ENCODE data around the gene NAA80. TPM values are rescaled to one million over a fixed set of nuclear protein-coding genes. Genes with fewer than 3 reads are reported as not detected.
A peak's percentile ranks its signal among the peaks of the same experiment; 100 is the strongest.

Gene NAA80
- total RNA-seq, 1 experiment from 2014 or later = 6.0 TPM

DNA sequence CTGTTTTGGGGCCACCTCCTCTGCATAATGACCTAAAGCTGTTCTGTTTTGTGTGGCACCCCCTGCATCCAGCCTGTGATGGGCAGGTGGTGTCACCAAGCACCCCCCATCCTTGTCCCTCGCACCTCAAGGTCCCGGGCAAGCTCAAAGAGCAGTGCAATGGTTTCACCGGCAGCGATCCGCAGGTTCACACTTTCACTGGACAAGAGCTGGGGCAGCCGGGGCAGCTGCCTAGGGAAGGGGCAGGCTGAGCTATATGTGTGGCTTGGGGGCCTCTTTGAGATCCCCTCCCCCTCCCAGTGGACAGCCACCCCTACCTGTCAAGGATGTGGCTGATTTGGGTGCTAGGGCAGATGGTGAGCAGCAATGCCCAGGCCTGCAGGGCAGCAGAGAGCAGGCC is 10.1 kb downstream of the NAA80 start:
- Histone ChIP-seq H4K8ac (replicated peaks; ENCODE audit: insufficient read length, low read depth, low read length) (no peak overlapping the region), H3K79me2 (ENCODE audit: insufficient read depth, low read length) (peaks cover 3% of the 10 kb centered on the region; the same call in 1 of the 2 replicates), H3K14ac (ENCODE audit: insufficient read depth, low read length) (no peak overlapping the region), H2AFZ (ENCODE audit: low read length) (no peak overlapping the region), H3T11ph (ENCODE audit: low read length) (no peak overlapping the region), H3K23ac (ENCODE audit: insufficient read length, low read depth, low read length) (no peak overlapping the region), H3K9ac (ENCODE audit: extremely low read depth, insufficient read length, low read length) (no peak overlapping the region), H3K4me1 (ENCODE audit: insufficient read depth, low read length) (no peaks in the 10 kb centered on the region), H3K4me2 (ENCODE audit: insufficient read depth, insufficient read length, low read length) (no peak overlapping the region), H4K20me1 (ENCODE audit: control insufficient read depth, insufficient read depth, insufficient read length) (no peaks in the 10 kb centered on the region), H2BK12ac (ENCODE audit: insufficient read length, low read depth, low read length) (no peak overlapping the region), H2BK120ac (ENCODE audit: low read depth, low read length, poor library complexity, severe bottlenecking) (no peak overlapping the region), H3K79me1 (ENCODE audit: insufficient read depth, low read depth, low read length, poor library complexity, severe bottlenecking) (no peaks in the 10 kb centered on the region), H3K27ac (ENCODE audit: insufficient read length, low read depth, low read length) (no peak overlapping the region), H3K9me3 (ENCODE audit: control insufficient read depth, low read depth, low read length) (no peaks in the 10 kb centered on the region), H2AK5ac (ENCODE audit: insufficient read length, low read length) (no peak overlapping the region), H4K5ac (ENCODE audit: insufficient read length, low read depth, low read length) (no peak overlapping the region), H3K27me3 (ENCODE audit: insufficient read depth, low read length) (no peaks in the 10 kb centered on the region), H2BK20ac (ENCODE audit: low read depth, low read length, poor library complexity, severe bottlenecking) (no peak overlapping the region), H3K4ac (ENCODE audit: low read depth, low read length) (no peak overlapping the region), H3K23me2 (ENCODE audit: insufficient read length, low read depth, low read length, poor library complexity, severe bottlenecking) (peaks cover 5% of the 10 kb centered on the region), H3K56ac (ENCODE audit: insufficient read length, low read depth, low read length) (no peak overlapping the region), H2BK15ac (ENCODE audit: low read depth, low read length) (no peak overlapping the region), H2BK5ac (ENCODE audit: insufficient read length, low read length) (no peak overlapping the region), H3K18ac (ENCODE audit: insufficient read length, low read depth, low read length) (no peak overlapping the region), H4K91ac (ENCODE audit: insufficient read length, low read depth, low read length) (no peak overlapping the region)
- Mint-ChIP-seq H3K4me1 (peaks cover 11% of the 10 kb centered on the region in 2 experiments), H3K36me3 (ENCODE audit: insufficient read depth in 1 of 3, low read depth in 3 of 3) (peaks cover 26 to 44% (median 40%) of the 10 kb centered on the region in 3 experiments; a peak in 6 of 7 replicates), H3K4me3 (peak overlapping the region in 1 of 2 experiments; percentile 29; a peak in 1 of 5 replicates), H3K27ac (no peak overlapping the region), H3K27me3 (ENCODE audit: low read depth) (no peaks in the 10 kb centered on the region), H3K9me3 (no peaks in the 10 kb centered on the region; a peak in 1 of 5 replicates)
- no CpG with 5 or more reads among the region's 6 CpGs for WGBS (ENCODE audit: extremely low coverage, insufficient read length, low lambda C conversion rate)
- no peak for TF ChIP-seq CTCF (conservative IDR thresholded peaks at IDR 0.05)
- DNase-seq = no peak

All from H9 (cell line).